ENCODE data around the gene MKKS. TPM values are rescaled to one million over a fixed set of nuclear protein-coding genes. Genes with fewer than 3 reads are reported as not detected.

Gene MKKS
- total RNA-seq, result 17.8 TPM
- 49.2 TPM for polyA plus RNA-seq (ENCODE audit: insufficient read depth, low read depth, low replicate concordance)
- long read RNA-seq, donor 1, full-length matches to known transcripts, result 5 of 29 reads
- long read RNA-seq, donor 1, partial matches to known transcripts, result 24 of 29 reads
- long read RNA-seq, donor 1, other reads (novel, unspliced or antisense), result 0 of 29 reads
- long read RNA-seq, donor 2, full-length matches to known transcripts, result 7 of 44 reads
- long read RNA-seq, donor 2, partial matches to known transcripts, result 37 of 44 reads
- long read RNA-seq, donor 2, other reads (novel, unspliced or antisense), result 0 of 44 reads
- long read RNA-seq, donor 3, full-length matches to known transcripts, result 6 of 72 reads
- long read RNA-seq, donor 3, partial matches to known transcripts, result 66 of 72 reads
- long read RNA-seq, donor 3, other reads (novel, unspliced or antisense), result 0 of 72 reads
- long read RNA-seq, donor 4, full-length matches to known transcripts, result 6 of 20 reads
- long read RNA-seq, donor 4, partial matches to known transcripts, result 14 of 20 reads
- long read RNA-seq, donor 4, other reads (novel, unspliced or antisense), result 0 of 20 reads
- long read RNA-seq, donor 5, result 0 reads
- long read RNA-seq, donor 6, full-length matches to known transcripts, result 11 of 86 reads
- long read RNA-seq, donor 6, partial matches to known transcripts, result 75 of 86 reads
- long read RNA-seq, donor 6, other reads (novel, unspliced or antisense), result 0 of 86 reads
- long read RNA-seq, donor 7, full-length matches to known transcripts, result 35 of 60 reads
- long read RNA-seq, donor 7, partial matches to known transcripts, result 21 of 60 reads
- long read RNA-seq, donor 7, other reads (novel, unspliced or antisense), result 4 of 60 reads
- long read RNA-seq, donor 8, full-length matches to known transcripts, result 9 of 47 reads
- long read RNA-seq, donor 8, partial matches to known transcripts, result 38 of 47 reads
- long read RNA-seq, donor 8, other reads (novel, unspliced or antisense), result 0 of 47 reads
- long read RNA-seq, donor 9, full-length matches to known transcripts, result 1 of 23 reads
- long read RNA-seq, donor 9, partial matches to known transcripts, result 22 of 23 reads
- long read RNA-seq, donor 9, other reads (novel, unspliced or antisense), result 0 of 23 reads
- long read RNA-seq, donor 10, full-length matches to known transcripts, result 3 of 43 reads
- long read RNA-seq, donor 10, partial matches to known transcripts, result 40 of 43 reads
- long read RNA-seq, donor 10, other reads (novel, unspliced or antisense), result 0 of 43 reads

GRCh38 chr20:10433623-10434466, at the start of gene MKKS:
Gene MKKS, minus strand, starts transcription at chr20:10434222. Its CDS starts 20,708 bp downstream, at chr20:10413514.
- peak within 1 kb of the TSS; percentile 72 to 95 (median 91) for H3K9ac ChIP-seq (ENCODE audit: low read length in 3 of 3)
- intact Hi-C loops (cut with DNase I), result no loop called here
- no peak for TF ChIP-seq CTCF (IDR thresholded peaks at IDR 0.05; ENCODE audit: borderline replicate concordance, extremely low read depth, insufficient read depth)
- peak within 1 kb of the TSS; percentile 95 to 97 for H3K27ac ChIP-seq (ENCODE audit: low read depth in 2 of 2, low read length in 2 of 2)
- H3K4me3 ChIP-seq (ENCODE audit: low read length in 3 of 3), result peak within 1 kb of the TSS; percentile 86 to 96 (median 94)
- no peaks in the 10 kb centered on the region for H3K27me3 ChIP-seq (ENCODE audit: control insufficient read depth, insufficient read depth, low read length)
- H3K36me3 ChIP-seq (ENCODE audit: control insufficient read depth in 2 of 3, insufficient read depth in 3 of 3, low read length in 3 of 3), result no peaks in the 10 kb centered on the region
- H3K9me3 ChIP-seq (ENCODE audit: control insufficient read depth in 2 of 3, insufficient read depth in 1 of 3, low read length in 3 of 3), result no peaks in the 10 kb centered on the region
- peaks cover 0 to 8% (median 0%) of the 10 kb centered on the region in 3 donors for H3K4me1 ChIP-seq (ENCODE audit: control insufficient read depth in 2 of 3, insufficient read depth in 2 of 3, low read depth in 1 of 3, low read length in 3 of 3)
- FAIRE-seq (no peak), DNase-seq (peak; percentile 93 to 97 (median 97))

- intact Hi-C loops (cut with DNase I), result no loop called here
- DNase-seq (no peak), FAIRE-seq (no peak)
These were observed 49.7 kb upstream of the MKKS start for GRCh38 chr20:10483691-10484090.

More at GRCh38 chr20:10483691-10484090, 49.7 kb upstream of the MKKS start:
- Histone ChIP-seq H3K36me3 (ENCODE audit: control insufficient read depth in 2 of 3, insufficient read depth in 3 of 3, low read length in 3 of 3) (no peaks in the 10 kb centered on the region), H3K4me1 (ENCODE audit: control insufficient read depth in 2 of 3, insufficient read depth in 2 of 3, low read depth in 1 of 3, low read length in 3 of 3) (no peaks in the 10 kb centered on the region), H3K27ac (ENCODE audit: low read depth in 2 of 2, low read length in 2 of 2) (no peak overlapping the region), H3K27me3 (ENCODE audit: control insufficient read depth, insufficient read depth, low read length) (no peaks in the 10 kb centered on the region), H3K9me3 (ENCODE audit: control insufficient read depth in 2 of 3, insufficient read depth in 1 of 3, low read length in 3 of 3) (no peaks in the 10 kb centered on the region), H3K4me3 (ENCODE audit: low read length in 3 of 3) (no peak overlapping the region), H3K9ac (ENCODE audit: low read length in 3 of 3) (no peak overlapping the region)
- no peak for TF ChIP-seq CTCF (IDR thresholded peaks at IDR 0.05; ENCODE audit: borderline replicate concordance, extremely low read depth, insufficient read depth)

Data from kidney (tissue), 22 donors.